ENCODE data around the gene KCNK3. TPM values are rescaled to one million over a fixed set of nuclear protein-coding genes. Genes with fewer than 3 reads are reported as not detected.

Gene KCNK3
- total RNA-seq, 1 experiment from 2014 or later: not detected

DNA sequence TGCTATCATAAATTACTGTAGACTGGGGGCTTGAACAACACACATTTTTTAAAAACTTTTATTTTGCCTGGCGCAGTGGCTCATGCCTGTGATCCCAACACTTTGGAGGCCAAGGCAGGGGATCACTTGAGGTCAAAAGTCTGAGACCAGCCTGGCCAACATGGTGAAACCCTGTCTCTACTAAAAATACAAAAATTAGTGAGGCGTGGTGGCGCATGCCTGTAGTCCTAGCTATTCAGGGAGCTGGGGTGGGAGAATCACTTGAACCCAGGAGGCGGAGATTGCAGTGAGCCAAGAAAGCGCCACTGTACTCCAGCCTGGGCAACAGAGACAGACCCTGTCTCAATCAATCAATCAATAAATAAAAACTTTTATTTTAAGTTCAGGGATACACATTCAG, 9.1 kb downstream of the KCNK3 start:
- H3K9me2 ChIP-seq (replicated peaks; ENCODE audit: insufficient read depth, low read length): no peaks in the 10 kb centered on the region
- H2AFZ ChIP-seq (ENCODE audit: low read length): no peak overlapping the region
- H3K9me3 ChIP-seq (ENCODE audit: low read length): no peaks in the 10 kb centered on the region
- H3K27me3 ChIP-seq (ENCODE audit: low read length): no peaks in the 10 kb centered on the region
- no peak overlapping the region for H3K4me3 ChIP-seq (ENCODE audit: low read length)
- no peak overlapping the region for H3K9ac ChIP-seq (ENCODE audit: low read length)
- no peaks in the 10 kb centered on the region for H4K20me1 ChIP-seq (ENCODE audit: insufficient read depth, low read depth, low read length)
- H3K27ac ChIP-seq (ENCODE audit: low read length): no peak overlapping the region
- no peaks in the 10 kb centered on the region for H3K4me1 ChIP-seq (ENCODE audit: low read length)
- H3K36me3 ChIP-seq (ENCODE audit: insufficient read depth, low read length): no peaks in the 10 kb centered on the region
- H3K4me2 ChIP-seq (ENCODE audit: low read depth, low read length, poor library complexity, severe bottlenecking): no peak overlapping the region
- DNase-seq: no peak
- no peaks in the 10 kb centered on the region for H3K79me2 ChIP-seq (ENCODE audit: low read length)

DNA sequence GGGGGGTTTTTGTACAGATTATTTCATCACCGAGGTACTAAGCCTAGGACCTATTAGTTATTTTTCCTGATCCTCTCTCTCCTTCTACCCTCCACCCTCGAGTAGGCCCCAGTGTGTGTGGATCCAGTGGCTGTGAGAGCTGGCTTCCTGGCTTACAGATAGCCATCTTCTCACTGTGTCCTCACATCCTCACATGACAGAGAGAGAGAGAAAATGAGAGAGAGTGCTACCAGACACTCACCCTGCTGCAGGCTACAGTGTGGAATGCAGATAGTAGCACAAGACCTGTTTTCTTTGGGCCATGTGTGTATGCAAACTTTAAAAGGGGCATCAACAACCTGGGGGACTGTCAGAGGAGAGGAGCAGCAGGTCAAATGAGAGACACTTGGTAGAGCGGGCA, 9.5 kb downstream of the KCNK3 start:
- H3K4me2 ChIP-seq (ENCODE audit: low read depth, low read length, poor library complexity, severe bottlenecking): no peak overlapping the region

DNA sequence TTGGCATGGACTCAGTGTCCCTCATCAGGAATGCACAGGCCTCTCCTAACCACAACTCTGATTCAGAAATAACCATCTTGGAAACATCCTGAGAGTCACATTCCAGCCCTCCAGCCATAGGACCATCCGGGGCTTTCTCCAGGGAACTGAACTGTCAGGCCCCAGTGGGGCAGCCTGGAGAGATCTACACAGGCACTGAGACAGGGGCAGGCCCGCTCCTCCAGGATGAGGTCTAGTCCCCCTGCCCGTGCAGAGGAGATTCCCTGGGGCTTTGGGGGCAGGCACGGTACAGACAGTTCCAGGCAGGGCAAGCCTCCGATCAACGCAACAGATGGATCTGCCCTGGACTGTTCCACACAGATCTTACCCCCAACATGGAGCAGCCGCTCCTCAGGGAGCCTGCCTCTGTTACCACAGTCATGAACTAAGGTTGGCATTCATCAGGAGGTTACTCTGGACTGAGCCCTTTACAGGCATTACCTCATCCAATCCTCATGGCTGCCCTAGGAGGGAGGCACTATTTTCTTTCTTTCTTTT, 12.0 kb downstream of the KCNK3 start:
- DNase-seq: no peak
- Histone ChIP-seq H3K27ac (ENCODE audit: low read length) (no peak overlapping the region), H3K4me3 (ENCODE audit: low read length) (no peak overlapping the region), H3K9me2 (replicated peaks; ENCODE audit: insufficient read depth, low read length) (no peaks in the 10 kb centered on the region), H3K9me3 (ENCODE audit: low read length) (no peaks in the 10 kb centered on the region), H2AFZ (ENCODE audit: low read length) (no peak overlapping the region), H3K9ac (ENCODE audit: low read length) (no peak overlapping the region), H3K4me2 (ENCODE audit: low read depth, low read length, poor library complexity, severe bottlenecking) (no peak overlapping the region), H3K36me3 (ENCODE audit: insufficient read depth, low read length) (no peaks in the 10 kb centered on the region), H4K20me1 (ENCODE audit: insufficient read depth, low read depth, low read length) (no peaks in the 10 kb centered on the region), H3K79me2 (ENCODE audit: low read length) (no peaks in the 10 kb centered on the region), H3K27me3 (ENCODE audit: low read length) (no peaks in the 10 kb centered on the region), H3K4me1 (ENCODE audit: low read length) (no peaks in the 10 kb centered on the region)

More for the DNA sequence above, 9.5 kb downstream of the KCNK3 start:
- H3K9me3 ChIP-seq (ENCODE audit: low read length): no peaks in the 10 kb centered on the region
- no peaks in the 10 kb centered on the region for H3K4me1 ChIP-seq (ENCODE audit: low read length)
- H3K79me2 ChIP-seq (ENCODE audit: low read length): no peaks in the 10 kb centered on the region
- H3K9ac ChIP-seq (ENCODE audit: low read length): no peak overlapping the region
- H4K20me1 ChIP-seq (ENCODE audit: insufficient read depth, low read depth, low read length): no peaks in the 10 kb centered on the region
- no peak overlapping the region for H3K4me3 ChIP-seq (ENCODE audit: low read length)
- H2AFZ ChIP-seq (ENCODE audit: low read length): no peak overlapping the region
- DNase-seq: no peak
- no peaks in the 10 kb centered on the region for H3K27me3 ChIP-seq (ENCODE audit: low read length)
- H3K9me2 ChIP-seq (replicated peaks; ENCODE audit: insufficient read depth, low read length): no peaks in the 10 kb centered on the region
- H3K36me3 ChIP-seq (ENCODE audit: insufficient read depth, low read length): no peaks in the 10 kb centered on the region
- H3K27ac ChIP-seq (ENCODE audit: low read length): no peak overlapping the region

DNA sequence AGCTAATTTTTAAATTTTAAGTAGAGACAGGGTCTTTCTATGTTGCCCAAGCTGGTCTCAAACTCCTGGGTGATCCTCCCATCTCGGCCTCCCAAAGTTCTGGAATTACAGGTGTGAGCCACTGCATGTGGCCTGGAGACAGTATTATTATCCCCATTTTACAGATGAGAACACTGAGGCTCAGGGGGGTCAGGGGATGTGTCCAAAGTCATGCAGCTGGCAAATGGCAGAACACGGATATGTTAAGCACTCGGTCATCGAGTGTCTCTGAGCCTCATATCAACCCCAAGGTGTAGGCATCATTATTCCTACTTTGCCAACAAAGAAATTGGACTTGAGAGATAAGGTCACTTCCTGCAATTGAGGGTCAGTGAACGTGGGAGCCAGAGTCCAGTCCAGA, 12.6 kb downstream of the KCNK3 start:
- H3K4me2 ChIP-seq (ENCODE audit: low read depth, low read length, poor library complexity, severe bottlenecking): no peak overlapping the region
- no peak overlapping the region for H3K9ac ChIP-seq (ENCODE audit: low read length)
- H3K9me2 ChIP-seq (replicated peaks; ENCODE audit: insufficient read depth, low read length): no peaks in the 10 kb centered on the region
- H3K36me3 ChIP-seq (ENCODE audit: insufficient read depth, low read length): no peaks in the 10 kb centered on the region
- H3K27me3 ChIP-seq (ENCODE audit: low read length): no peaks in the 10 kb centered on the region
- no peaks in the 10 kb centered on the region for H3K9me3 ChIP-seq (ENCODE audit: low read length)
- H3K27ac ChIP-seq (ENCODE audit: low read length): no peak overlapping the region
- DNase-seq: no peak
- no peak overlapping the region for H3K4me3 ChIP-seq (ENCODE audit: low read length)
- no peaks in the 10 kb centered on the region for H3K79me2 ChIP-seq (ENCODE audit: low read length)
- H2AFZ ChIP-seq (ENCODE audit: low read length): no peak overlapping the region
- H3K4me1 ChIP-seq (ENCODE audit: low read length): no peaks in the 10 kb centered on the region
- no peaks in the 10 kb centered on the region for H4K20me1 ChIP-seq (ENCODE audit: insufficient read depth, low read depth, low read length)

DNA sequence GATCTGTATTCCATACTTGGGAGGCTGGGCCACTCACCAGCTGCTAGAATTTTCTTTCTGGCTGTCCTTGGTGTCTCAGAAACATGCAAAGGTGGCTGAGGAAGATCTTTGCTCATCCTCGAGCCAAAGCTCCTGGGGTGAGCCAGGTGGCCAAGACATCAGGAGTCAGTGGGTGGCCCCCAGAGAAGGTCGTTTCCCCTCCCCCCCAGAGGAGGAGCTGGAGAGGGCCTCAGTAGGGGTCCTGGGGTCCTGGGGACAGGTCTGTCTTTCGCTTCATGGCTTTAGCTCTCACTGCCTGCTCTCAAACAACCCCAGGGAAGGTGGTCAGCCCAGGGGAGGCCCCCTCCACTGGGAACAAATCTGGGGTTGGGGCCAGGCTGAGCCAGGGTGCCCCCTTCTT, 13.6 kb downstream of the KCNK3 start:
- Histone ChIP-seq H3K36me3 (ENCODE audit: insufficient read depth, low read length) (no peaks in the 10 kb centered on the region), H3K9me3 (ENCODE audit: low read length) (no peaks in the 10 kb centered on the region), H3K9ac (ENCODE audit: low read length) (no peak overlapping the region), H2AFZ (ENCODE audit: low read length) (no peak overlapping the region), H3K9me2 (replicated peaks; ENCODE audit: insufficient read depth, low read length) (no peaks in the 10 kb centered on the region), H3K4me3 (ENCODE audit: low read length) (no peak overlapping the region), H3K4me2 (ENCODE audit: low read depth, low read length, poor library complexity, severe bottlenecking) (no peak overlapping the region), H3K4me1 (ENCODE audit: low read length) (no peaks in the 10 kb centered on the region), H3K79me2 (ENCODE audit: low read length) (no peaks in the 10 kb centered on the region), H4K20me1 (ENCODE audit: insufficient read depth, low read depth, low read length) (no peaks in the 10 kb centered on the region), H3K27me3 (ENCODE audit: low read length) (no peaks in the 10 kb centered on the region), H3K27ac (ENCODE audit: low read length) (no peak overlapping the region)
- DNase-seq: no peak

DNA sequence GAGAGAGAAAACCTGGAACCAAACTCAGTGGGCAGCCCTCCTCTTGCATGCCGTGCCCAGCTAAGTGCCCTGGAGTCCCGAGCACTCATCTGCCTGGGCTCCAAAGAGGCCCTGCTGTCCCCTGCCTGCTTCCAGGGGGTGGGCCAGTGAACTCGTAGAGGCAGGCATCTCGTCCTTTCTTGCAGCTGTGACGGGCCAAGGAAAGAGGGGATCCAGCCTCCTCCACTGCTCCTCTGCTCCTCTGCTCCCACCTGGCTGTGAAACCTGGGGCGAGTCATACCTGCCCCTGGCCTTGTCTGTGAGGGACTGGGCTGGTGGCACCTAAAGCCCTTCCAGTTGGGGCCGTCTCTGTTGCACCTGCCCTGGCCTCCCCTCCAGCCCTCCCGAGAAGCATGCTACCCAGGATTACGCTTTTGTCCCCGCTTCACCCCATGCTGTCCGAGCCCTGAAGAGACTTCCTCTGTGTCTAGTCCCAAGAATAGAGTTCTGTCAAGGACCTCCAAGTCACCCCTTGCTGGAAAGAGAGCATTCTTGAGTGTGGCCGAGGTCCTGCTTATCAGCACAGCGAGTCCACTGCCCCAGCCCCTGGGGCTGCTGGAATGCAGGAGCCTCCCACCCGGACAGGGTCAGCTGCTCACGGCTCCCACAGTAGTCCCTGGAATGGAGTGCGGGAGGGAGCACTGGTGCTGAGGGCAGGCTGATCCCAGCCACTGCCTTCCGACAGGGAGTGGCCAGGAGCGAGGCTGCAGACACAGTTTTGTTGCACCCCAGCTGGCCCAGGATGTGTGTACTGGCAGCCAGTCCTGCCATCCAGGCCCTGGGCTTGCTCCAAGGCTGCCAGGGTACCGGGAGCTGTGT, 14.3 kb downstream of the KCNK3 start:
- Histone ChIP-seq H3K4me1 (ENCODE audit: low read length) (no peaks in the 10 kb centered on the region), H3K36me3 (ENCODE audit: insufficient read depth, low read length) (no peaks in the 10 kb centered on the region), H4K20me1 (ENCODE audit: insufficient read depth, low read depth, low read length) (no peaks in the 10 kb centered on the region), H3K79me2 (ENCODE audit: low read length) (no peaks in the 10 kb centered on the region), H3K27me3 (ENCODE audit: low read length) (no peaks in the 10 kb centered on the region), H3K4me3 (ENCODE audit: low read length) (no peak overlapping the region), H3K27ac (ENCODE audit: low read length) (no peak overlapping the region), H2AFZ (ENCODE audit: low read length) (no peak overlapping the region), H3K9ac (ENCODE audit: low read length) (no peak overlapping the region), H3K9me2 (replicated peaks; ENCODE audit: insufficient read depth, low read length) (no peaks in the 10 kb centered on the region), H3K9me3 (ENCODE audit: low read length) (no peaks in the 10 kb centered on the region), H3K4me2 (ENCODE audit: low read depth, low read length, poor library complexity, severe bottlenecking) (no peak overlapping the region)
- DNase-seq: no peak

DNA sequence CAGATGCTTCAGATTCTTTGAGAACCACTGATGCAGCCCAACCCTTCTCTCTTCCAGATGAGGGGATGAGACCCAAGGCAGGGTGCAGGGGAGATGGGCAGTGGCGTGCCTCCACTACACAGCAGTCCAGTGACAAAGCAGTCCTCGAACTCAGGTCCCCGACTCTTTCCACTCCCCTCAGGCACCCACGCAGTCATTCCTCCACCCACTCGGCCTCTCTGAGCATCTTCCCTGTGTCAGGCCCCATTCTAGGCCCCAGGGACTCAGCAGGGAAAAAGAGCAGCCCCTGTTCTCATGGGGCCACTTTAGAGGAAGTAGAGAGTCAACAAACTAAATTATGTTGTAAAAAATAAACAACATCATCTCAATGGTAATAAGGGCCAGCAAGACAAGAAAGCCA, 15.2 kb downstream of the KCNK3 start:
- Histone ChIP-seq H3K9me2 (replicated peaks; ENCODE audit: insufficient read depth, low read length) (no peaks in the 10 kb centered on the region), H4K20me1 (ENCODE audit: insufficient read depth, low read depth, low read length) (no peaks in the 10 kb centered on the region), H3K79me2 (ENCODE audit: low read length) (no peaks in the 10 kb centered on the region), H2AFZ (ENCODE audit: low read length) (no peak overlapping the region), H3K4me1 (ENCODE audit: low read length) (no peaks in the 10 kb centered on the region), H3K27ac (ENCODE audit: low read length) (no peak overlapping the region), H3K4me2 (ENCODE audit: low read depth, low read length, poor library complexity, severe bottlenecking) (no peak overlapping the region), H3K36me3 (ENCODE audit: insufficient read depth, low read length) (no peaks in the 10 kb centered on the region), H3K4me3 (ENCODE audit: low read length) (no peak overlapping the region), H3K9ac (ENCODE audit: low read length) (no peak overlapping the region), H3K27me3 (ENCODE audit: low read length) (no peaks in the 10 kb centered on the region), H3K9me3 (ENCODE audit: low read length) (no peaks in the 10 kb centered on the region)
- no peak for DNase-seq

DNA sequence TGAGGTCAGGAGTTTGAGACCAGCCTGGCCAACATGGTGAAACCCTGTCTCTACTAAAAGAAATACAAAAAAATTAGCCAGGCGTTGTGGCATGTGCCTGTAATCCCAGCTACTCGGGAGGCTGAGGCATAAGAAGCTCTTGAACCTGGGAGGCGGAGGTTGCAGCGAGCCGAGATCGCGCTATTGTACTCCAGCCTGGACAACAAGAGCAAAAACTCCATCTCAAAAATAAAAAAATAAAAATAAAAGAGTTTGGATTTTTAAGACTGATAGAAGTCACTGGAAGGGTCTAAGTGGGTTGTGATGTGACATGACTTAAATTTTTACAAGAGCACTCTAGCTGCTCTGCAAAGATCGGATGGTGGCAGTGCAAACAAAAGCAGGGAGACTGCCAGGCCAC, 15.9 kb downstream of the KCNK3 start:
- Histone ChIP-seq H3K27me3 (ENCODE audit: low read length) (no peaks in the 10 kb centered on the region), H3K4me2 (ENCODE audit: low read depth, low read length, poor library complexity, severe bottlenecking) (no peak overlapping the region), H3K9me3 (ENCODE audit: low read length) (no peaks in the 10 kb centered on the region), H3K9me2 (replicated peaks; ENCODE audit: insufficient read depth, low read length) (no peaks in the 10 kb centered on the region), H3K36me3 (ENCODE audit: insufficient read depth, low read length) (no peaks in the 10 kb centered on the region), H3K79me2 (ENCODE audit: low read length) (no peaks in the 10 kb centered on the region), H3K4me3 (ENCODE audit: low read length) (no peak overlapping the region), H3K4me1 (ENCODE audit: low read length) (no peaks in the 10 kb centered on the region), H3K9ac (ENCODE audit: low read length) (no peak overlapping the region), H2AFZ (ENCODE audit: low read length) (no peak overlapping the region), H3K27ac (ENCODE audit: low read length) (no peak overlapping the region), H4K20me1 (ENCODE audit: insufficient read depth, low read depth, low read length) (no peaks in the 10 kb centered on the region)
- DNase-seq: no peak
